CD4-positive, CD25-positive, alpha-beta regulatory T cell (primary cell): ENCODE results near the gene RAD50. TPM values are rescaled to one million over a fixed set of nuclear protein-coding genes. Genes with fewer than 3 reads are reported as not detected.

Source experiments
- ATAC-seq, 2 donors: fragments of 150-1000 bp; cut with Tn5 transposase; one replicate each; pipeline ENCODE4 v1.10.0; 2021; ENCODE audit warnings: low read depth in 2 of 2, moderate number of reproducible peaks in 2 of 2, moderate library complexity in 1 of 2
- DNase-seq, 3 donors: peaks; one replicate each; pipeline versions ENCODE4 v3.0.0 to v3.0.0-alpha.2; 2012 to 2022; ENCODE audit warnings: mixed read lengths in 1 of 3
- H3K27ac ChIP-seq: one replicate; pipeline ENCODE4 v1.7.0; 2013; ENCODE audit warnings: mild to moderate bottlenecking, low read length; ENCODE audit not compliant: insufficient read depth, poor library complexity, severe bottlenecking
- H3K27me3 ChIP-seq: one replicate; pipeline ENCODE4 v1.7.0; 2013; ENCODE audit warnings: low read length; ENCODE audit not compliant: control insufficient read depth, insufficient read depth
- H3K36me3 ChIP-seq: one replicate; pipeline ENCODE4 v1.7.0; 2013; ENCODE audit warnings: mild to moderate bottlenecking, low read length, moderate library complexity; ENCODE audit not compliant: control insufficient read depth, insufficient read depth
- H3K4me1 ChIP-seq: 2 replicates; pipeline ENCODE4 v1.7.0; 2013; ENCODE audit warnings: mild to moderate bottlenecking, low read length; ENCODE audit not compliant: insufficient read depth, control insufficient read depth, poor library complexity, severe bottlenecking
- H3K4me3 ChIP-seq: one replicate; pipeline ENCODE4 v1.7.0; 2013; ENCODE audit warnings: low read depth, mild to moderate bottlenecking, low read length, moderate library complexity
- H3K9me3 ChIP-seq, 2 experiments: 1 replicate in 1 of 2; 2 replicates in 1 of 2; pipeline ENCODE4 v1.7.0; 2013; ENCODE audit warnings: low read length in 2 of 2, mild to moderate bottlenecking in 1 of 2, moderate library complexity in 1 of 2; ENCODE audit not compliant: control insufficient read depth in 2 of 2
- H3K27ac Mint-ChIP-seq, 3 donors: one replicate each; pipeline ENCODE4 v1.8.0; 2020 to 2022; ENCODE audit warnings: mild to moderate bottlenecking in 3 of 3, mixed read lengths in 3 of 3, moderate library complexity in 2 of 3
- H3K27me3 Mint-ChIP-seq: one replicate; pipeline ENCODE4 v1.8.0; 2022; ENCODE audit warnings: mild to moderate bottlenecking, mixed read lengths
- H3K36me3 Mint-ChIP-seq: one replicate; pipeline ENCODE4 v1.8.0; 2020; ENCODE audit warnings: mixed read lengths
- H3K4me1 Mint-ChIP-seq, 4 donors: one replicate each; pipeline ENCODE4 v1.8.0; 2020 to 2022; ENCODE audit warnings: mixed read lengths in 4 of 4, mild to moderate bottlenecking in 1 of 4
- H3K4me3 Mint-ChIP-seq, 4 donors: one replicate each; pipeline ENCODE4 v1.8.0; 2020 to 2022; ENCODE audit warnings: mild to moderate bottlenecking in 4 of 4, mixed read lengths in 4 of 4, moderate library complexity in 3 of 4
- H3K9me3 Mint-ChIP-seq, 7 donors: one replicate each; pipeline ENCODE4 v1.8.0; 2020 to 2022; ENCODE audit warnings: mixed read lengths in 7 of 7, mild to moderate bottlenecking in 3 of 7, moderate library complexity in 2 of 7
- polyA plus RNA-seq, 4 donors: library from polyadenylated mRNA; unstranded; fragments of 300-500 nt; fragmentation: Illumina TruSeq; gene quantifications; one replicate each; pipeline ENCODE4 v1.2.3, GENCODE V29; 2021
- total RNA-seq: library from RNA; stranded (reverse); gene quantifications from one replicate; pipeline ENCODE4 v1.2.3, GENCODE V29; 2022

RAD50 gene
- total and polyA plus RNA-seq, 5 donors from 2014 or later = 10.8 to 17.8 (median 13.0) TPM

DNA sequence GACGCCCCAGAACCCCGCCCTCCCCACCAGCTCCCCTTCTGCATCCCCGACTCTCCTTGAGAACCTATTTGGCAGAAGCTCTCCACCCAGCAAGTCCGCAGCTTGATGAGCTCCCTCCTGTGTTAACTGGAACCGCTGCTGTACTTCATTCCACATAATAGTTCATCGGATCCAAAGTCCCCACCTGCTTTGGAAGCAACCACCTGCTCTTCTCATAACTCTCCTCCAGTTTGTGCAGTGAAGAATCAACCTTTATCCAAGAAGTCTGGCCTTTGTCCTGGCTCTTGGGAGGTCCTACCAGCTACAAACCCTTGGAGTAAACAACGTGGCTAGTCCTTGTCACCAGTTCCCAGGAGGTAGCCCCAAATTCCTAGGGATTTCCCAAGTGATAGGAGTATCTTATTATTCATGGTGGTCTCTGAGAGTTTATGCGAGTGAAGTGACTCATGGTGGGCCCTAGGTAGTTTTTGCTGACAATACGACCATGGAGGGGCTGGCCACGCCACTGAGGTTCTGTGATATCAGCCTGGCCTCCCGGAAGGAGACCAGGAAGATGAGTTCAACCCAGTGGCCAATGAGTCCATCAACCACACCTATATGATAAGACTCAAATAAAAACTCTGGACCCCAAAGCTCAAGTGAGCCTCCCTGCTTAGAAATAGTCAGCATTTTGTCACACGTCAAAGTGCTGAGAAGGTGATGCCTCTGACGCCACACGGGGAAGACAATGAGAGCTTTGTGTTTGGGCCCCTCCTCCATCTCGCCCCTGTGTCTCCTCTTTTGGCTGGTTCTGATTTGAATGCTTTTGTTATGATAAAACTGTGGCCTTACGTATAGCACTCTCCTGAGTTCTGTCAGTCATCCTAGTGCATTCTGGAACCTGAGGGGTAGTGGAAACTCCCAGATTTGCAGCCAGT, 113.4 kb downstream of the RAD50 start:
- ATAC-seq = no peak
- H3K9me3 ChIP-seq = no peaks in the 10 kb centered on the region
- H3K36me3 ChIP-seq = no peaks in the 10 kb centered on the region
- no peak overlapping the region for H3K4me3 Mint-ChIP-seq
- no peak overlapping the region for H3K27ac ChIP-seq
- H3K27me3 Mint-ChIP-seq = peaks cover 10% of the 10 kb centered on the region
- H3K36me3 Mint-ChIP-seq = peaks cover 3% of the 10 kb centered on the region
- H3K4me1 ChIP-seq = no peaks in the 10 kb centered on the region
- peaks cover 0 to 7% (median 1%) of the 10 kb centered on the region in 4 donors for H3K4me1 Mint-ChIP-seq
- no peaks in the 10 kb centered on the region for H3K27me3 ChIP-seq
- H3K9me3 Mint-ChIP-seq = no peaks in the 10 kb centered on the region
- H3K4me3 ChIP-seq = no peak overlapping the region
- no peak overlapping the region for H3K27ac Mint-ChIP-seq
- no peak for DNase-seq

DNA sequence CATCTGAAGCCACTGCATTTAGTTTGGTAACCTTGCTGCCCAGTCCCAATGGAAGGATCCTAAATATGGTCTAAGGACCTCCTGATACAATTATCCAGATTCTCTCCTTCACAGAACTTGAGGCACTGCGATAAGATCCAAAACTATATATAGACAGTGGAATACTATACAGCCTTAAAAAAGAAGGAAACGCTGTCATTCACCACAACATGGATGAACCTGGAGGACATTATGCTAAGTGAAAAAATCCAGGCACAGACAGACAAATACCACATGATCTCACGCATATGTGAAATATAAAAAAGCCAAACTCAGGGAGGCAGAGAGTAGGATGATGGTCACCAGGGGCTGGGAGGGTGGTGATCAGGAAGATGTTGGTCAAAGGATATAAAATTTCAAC, 114.2 kb downstream of the RAD50 start:
- DNase-seq = no peak
- Histone ChIP-seq H3K4me1 (no peaks in the 10 kb centered on the region), H3K27me3 (no peaks in the 10 kb centered on the region), H3K4me3 (no peak overlapping the region), H3K36me3 (no peaks in the 10 kb centered on the region), H3K9me3 (no peaks in the 10 kb centered on the region), H3K27ac (no peak overlapping the region)
- H3K36me3 Mint-ChIP-seq = peaks cover 3% of the 10 kb centered on the region
- ATAC-seq = no peak
- no peaks in the 10 kb centered on the region for H3K9me3 Mint-ChIP-seq
- no peak overlapping the region for H3K4me3 Mint-ChIP-seq
- no peak overlapping the region for H3K27ac Mint-ChIP-seq
- peaks cover 10% of the 10 kb centered on the region for H3K27me3 Mint-ChIP-seq
- peaks cover 0 to 8% (median 5%) of the 10 kb centered on the region in 4 donors for H3K4me1 Mint-ChIP-seq

DNA sequence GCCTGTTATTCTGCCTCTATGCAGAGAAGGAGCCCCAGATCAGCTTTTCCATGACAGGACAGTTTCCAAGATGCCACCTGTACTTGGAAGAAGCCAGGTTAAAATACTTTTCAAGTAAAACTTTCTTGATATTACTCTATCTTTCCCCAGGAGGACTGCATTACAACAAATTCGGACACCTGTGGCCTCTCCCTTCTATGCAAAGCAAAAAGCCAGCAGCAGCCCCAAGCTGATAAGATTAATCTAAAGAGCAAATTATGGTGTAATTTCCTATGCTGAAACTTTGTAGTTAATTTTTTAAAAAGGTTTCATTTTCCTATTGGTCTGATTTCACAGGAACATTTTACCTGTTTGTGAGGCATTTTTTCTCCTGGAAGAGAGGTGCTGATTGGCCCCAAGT, 116.7 kb downstream of the RAD50 start:
- no peak overlapping the region for H3K4me3 Mint-ChIP-seq
- H3K27ac Mint-ChIP-seq = peak overlapping the region in 1 of 3 donors; percentile 14
- Histone ChIP-seq H3K36me3 (no peaks in the 10 kb centered on the region), H3K4me3 (no peak overlapping the region), H3K4me1 (no peaks in the 10 kb centered on the region), H3K27me3 (no peaks in the 10 kb centered on the region), H3K9me3 (no peaks in the 10 kb centered on the region), H3K27ac (no peak overlapping the region)
- H3K36me3 Mint-ChIP-seq = peaks cover 3% of the 10 kb centered on the region
- no peaks in the 10 kb centered on the region for H3K9me3 Mint-ChIP-seq
- ATAC-seq (no peak), DNase-seq (no peak)
- H3K4me1 Mint-ChIP-seq = peaks cover 0 to 8% (median 4%) of the 10 kb centered on the region in 4 donors
- peaks cover 5% of the 10 kb centered on the region for H3K27me3 Mint-ChIP-seq

DNA sequence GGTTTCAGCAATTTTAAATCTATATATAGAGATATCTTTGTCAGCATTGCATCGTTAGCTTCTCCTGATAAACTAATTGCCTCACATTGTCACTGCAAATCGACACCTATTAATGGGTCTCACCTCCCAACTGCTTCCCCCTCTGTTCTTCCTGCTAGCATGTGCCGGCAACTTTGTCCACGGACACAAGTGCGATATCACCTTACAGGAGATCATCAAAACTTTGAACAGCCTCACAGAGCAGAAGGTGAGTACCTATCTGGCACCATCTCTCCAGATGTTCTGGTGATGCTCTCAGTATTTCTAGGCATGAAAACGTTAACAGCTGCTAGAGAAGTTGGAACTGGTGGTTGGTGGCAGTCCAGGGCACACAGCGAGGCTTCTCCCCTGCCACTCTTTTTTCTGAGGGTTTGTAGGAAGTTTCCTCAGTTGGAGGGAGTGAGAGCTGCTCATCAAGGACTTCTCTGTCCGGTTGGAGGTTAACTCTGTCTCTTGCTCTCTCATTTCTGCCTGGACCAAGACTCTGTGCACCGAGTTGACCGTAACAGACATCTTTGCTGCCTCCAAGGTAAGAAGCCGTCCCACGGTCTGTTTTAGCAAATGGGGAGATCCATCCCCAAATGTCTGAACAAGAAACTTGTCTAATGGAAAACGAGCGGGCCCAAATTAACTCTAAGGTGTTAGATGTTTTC, 117.3 kb downstream of the RAD50 start, which contains the start of gene IL4:
Gene IL4, plus strand, starts transcription at position 51 of the 692 bp plus-strand sequence. Its CDS starts 62 bp downstream, at position 113.
- no peaks in the 10 kb centered on the region for H3K27me3 ChIP-seq
- no peaks in the 10 kb centered on the region for H3K36me3 ChIP-seq
- peaks cover 5% of the 10 kb centered on the region for H3K27me3 Mint-ChIP-seq
- no peaks in the 10 kb centered on the region for H3K9me3 Mint-ChIP-seq
- H3K9me3 ChIP-seq = no peaks in the 10 kb centered on the region
- peaks cover 3% of the 10 kb centered on the region for H3K36me3 Mint-ChIP-seq
- no peak within 1 kb of the TSS for H3K27ac ChIP-seq
- no peak within 1 kb of the TSS for H3K4me3 ChIP-seq
- peaks cover 0 to 8% (median 4%) of the 10 kb centered on the region in 4 donors for H3K4me1 Mint-ChIP-seq
- H3K27ac Mint-ChIP-seq = peak within 1 kb of the TSS; percentile 3 to 80 (median 38)
- H3K4me3 Mint-ChIP-seq = no peak within 1 kb of the TSS
- no peak for DNase-seq
- no peak for ATAC-seq
- no peaks in the 10 kb centered on the region for H3K4me1 ChIP-seq

DNA sequence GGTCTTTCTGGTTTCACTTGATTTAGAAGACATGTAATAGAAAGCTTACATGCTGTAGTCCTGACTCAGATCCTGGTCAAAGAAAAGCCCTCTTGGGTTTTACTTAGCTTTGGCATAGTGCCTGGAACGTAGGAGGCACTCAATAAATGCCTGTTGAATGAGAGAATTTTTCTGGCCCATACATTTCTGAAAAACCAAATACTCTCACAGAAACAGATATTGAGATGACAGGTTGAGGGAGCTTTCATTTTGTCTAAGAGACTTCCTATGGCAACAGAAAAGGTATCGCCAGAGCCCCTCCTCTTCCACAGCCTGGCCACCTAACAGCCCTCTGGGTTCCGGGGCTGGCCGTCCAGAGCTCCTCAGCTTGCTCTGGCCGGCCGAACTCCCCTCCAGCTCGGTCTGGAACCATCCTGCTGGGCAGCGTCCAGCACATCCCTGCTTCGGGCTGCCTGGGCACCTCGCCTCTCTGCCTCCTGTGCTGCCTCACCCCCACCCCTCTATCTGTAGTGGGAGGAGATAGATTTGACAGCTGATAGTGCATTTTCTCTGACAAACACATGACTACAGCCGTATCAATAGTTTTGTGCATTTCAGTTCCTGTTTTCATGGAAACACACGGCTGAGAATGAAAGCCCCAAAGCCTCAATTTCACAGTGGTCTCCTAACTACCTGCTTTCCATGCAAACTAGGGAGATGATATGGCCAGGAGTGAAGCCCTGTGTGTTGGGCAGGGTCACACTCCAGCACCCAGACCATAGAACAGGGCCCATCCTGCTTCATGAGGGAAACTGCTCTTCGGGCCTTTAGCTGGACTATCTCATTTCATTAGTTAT, 118.1 kb downstream of the RAD50 start:
- H3K4me1 ChIP-seq = no peaks in the 10 kb centered on the region
- H3K9me3 ChIP-seq = no peaks in the 10 kb centered on the region
- Mint-ChIP-seq H3K27me3 (peaks cover 5% of the 10 kb centered on the region), H3K9me3 (no peaks in the 10 kb centered on the region), H3K4me1 (peaks cover 0 to 8% (median 4%) of the 10 kb centered on the region in 4 donors), H3K4me3 (no peak overlapping the region), H3K27ac (peak overlapping the region in 2 of 3 donors; percentile 48 to 80), H3K36me3 (peaks cover 3% of the 10 kb centered on the region)
- H3K27ac ChIP-seq = no peak overlapping the region
- H3K4me3 ChIP-seq = no peak overlapping the region
- peak in 1 of 3 donors; percentile 44 for DNase-seq
- no peaks in the 10 kb centered on the region for H3K27me3 ChIP-seq
- no peak for ATAC-seq
- no peaks in the 10 kb centered on the region for H3K36me3 ChIP-seq

DNA sequence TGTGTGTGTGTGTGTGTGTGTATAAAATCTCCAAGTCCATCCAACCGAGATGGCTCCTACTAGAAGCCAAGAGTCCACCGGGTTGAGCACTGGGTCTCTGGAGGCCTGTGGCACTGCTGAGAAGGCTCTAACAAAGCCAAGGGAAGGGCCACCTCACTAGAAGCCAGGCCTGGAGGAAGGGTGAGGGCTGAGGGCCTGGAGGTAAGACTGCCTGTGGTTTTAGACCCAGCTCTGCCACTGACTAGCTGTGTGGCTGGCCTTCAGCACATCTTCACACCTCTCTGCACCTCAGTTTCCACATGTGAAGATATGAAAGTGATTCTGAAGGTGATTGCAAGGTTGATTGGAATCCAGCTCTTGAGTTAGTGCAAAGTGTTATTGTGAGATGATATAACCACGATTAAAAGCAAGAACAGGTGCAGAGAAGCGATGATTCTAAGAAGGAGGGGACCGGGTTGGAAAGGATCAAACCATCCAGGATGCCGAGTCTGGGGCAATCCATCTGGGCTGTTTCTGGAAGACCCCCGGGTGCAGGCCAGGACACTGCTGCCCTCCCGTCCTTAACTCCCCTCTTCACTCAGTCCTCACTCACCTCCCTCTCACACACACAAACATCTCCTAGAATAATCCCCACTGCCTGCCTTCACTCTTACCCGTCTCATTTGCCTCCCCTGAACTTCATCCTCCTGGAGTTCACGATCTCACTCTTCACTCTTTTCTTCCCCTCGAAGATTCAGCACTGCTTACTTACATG, 119.3 kb downstream of the RAD50 start:
- Mint-ChIP-seq H3K27ac (no peak overlapping the region), H3K4me1 (peaks cover 0 to 8% (median 6%) of the 10 kb centered on the region in 4 donors), H3K36me3 (peaks cover 4% of the 10 kb centered on the region), H3K4me3 (no peak overlapping the region), H3K27me3 (no peaks in the 10 kb centered on the region), H3K9me3 (no peaks in the 10 kb centered on the region)
- H3K4me1 ChIP-seq = no peaks in the 10 kb centered on the region
- H3K36me3 ChIP-seq = no peaks in the 10 kb centered on the region
- no peaks in the 10 kb centered on the region for H3K27me3 ChIP-seq
- no peak overlapping the region for H3K4me3 ChIP-seq
- no peaks in the 10 kb centered on the region for H3K9me3 ChIP-seq
- no peak overlapping the region for H3K27ac ChIP-seq
- no peak for ATAC-seq
- DNase-seq = no peak

DNA sequence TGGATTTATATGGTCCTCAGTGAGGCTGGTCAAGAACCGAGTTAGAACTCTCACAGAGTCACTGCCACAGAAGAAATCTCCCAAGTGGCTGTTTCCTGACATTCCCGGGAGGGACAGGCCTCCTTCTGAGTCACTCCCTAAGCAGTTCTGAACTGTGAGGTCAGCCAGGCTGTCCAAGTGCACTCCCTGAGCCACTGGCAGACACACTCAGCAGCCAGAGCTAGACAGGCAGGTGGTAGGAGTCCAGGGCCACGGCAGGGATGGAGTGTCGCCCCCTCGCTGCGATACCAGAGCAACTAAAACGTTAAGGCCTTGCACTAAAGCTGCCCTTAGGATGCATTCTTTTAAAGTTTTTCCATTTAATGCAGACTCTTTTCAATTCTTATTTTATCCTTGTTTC, 120.4 kb downstream of the RAD50 start:
- Mint-ChIP-seq H3K36me3 (peaks cover 9% of the 10 kb centered on the region), H3K27ac (no peak overlapping the region), H3K4me1 (peaks cover 0 to 8% (median 6%) of the 10 kb centered on the region in 4 donors), H3K4me3 (no peak overlapping the region), H3K27me3 (peaks cover 4% of the 10 kb centered on the region), H3K9me3 (no peaks in the 10 kb centered on the region)
- no peaks in the 10 kb centered on the region for H3K9me3 ChIP-seq
- no peak overlapping the region for H3K4me3 ChIP-seq
- no peak for ATAC-seq
- no peaks in the 10 kb centered on the region for H3K27me3 ChIP-seq
- no peak for DNase-seq
- no peak overlapping the region for H3K27ac ChIP-seq
- no peaks in the 10 kb centered on the region for H3K36me3 ChIP-seq
- H3K4me1 ChIP-seq = no peaks in the 10 kb centered on the region
